Islet of Langerhans (tissue), 1 donor: Measurements from ENCODE around the gene ZNF654.
"Not testable (repeated sequence)": the region's sequence is repeated elsewhere in the genome, so short reads cannot be mapped to it uniquely, and the experiment has no call there.

Experiments used
- FAIRE-seq: peaks from one replicate; lab custom pipeline; 2011; peaks lifted over from hg19 to GRCh38; lab: Jason Lieb, UNC

Gene ZNF654

DNA sequence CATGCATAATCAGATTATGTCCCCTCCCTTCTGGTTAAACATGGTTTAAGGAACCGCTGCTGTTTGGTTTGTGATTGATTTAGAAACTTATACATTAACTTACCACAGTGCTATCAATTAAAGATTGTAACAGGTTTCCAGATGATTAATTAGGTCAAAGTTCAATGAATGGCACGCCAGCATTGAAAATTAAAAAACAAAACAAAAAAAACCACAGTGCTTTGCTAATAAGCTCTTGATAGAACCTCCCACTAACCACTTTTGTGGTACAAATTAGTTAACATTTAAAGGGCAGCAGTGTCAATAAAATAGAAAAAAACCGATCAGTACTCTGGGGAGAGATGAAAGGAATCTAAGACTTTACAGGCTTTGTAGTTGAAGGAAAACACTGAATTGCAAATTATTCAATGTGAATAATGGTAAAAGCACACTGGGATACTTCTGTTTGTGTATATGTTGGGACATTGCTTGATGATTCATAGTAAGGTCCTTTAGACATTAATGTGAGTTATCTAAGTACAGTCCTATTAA is 83.1 kb downstream of the ZNF654 start:
- no peak for FAIRE-seq

DNA sequence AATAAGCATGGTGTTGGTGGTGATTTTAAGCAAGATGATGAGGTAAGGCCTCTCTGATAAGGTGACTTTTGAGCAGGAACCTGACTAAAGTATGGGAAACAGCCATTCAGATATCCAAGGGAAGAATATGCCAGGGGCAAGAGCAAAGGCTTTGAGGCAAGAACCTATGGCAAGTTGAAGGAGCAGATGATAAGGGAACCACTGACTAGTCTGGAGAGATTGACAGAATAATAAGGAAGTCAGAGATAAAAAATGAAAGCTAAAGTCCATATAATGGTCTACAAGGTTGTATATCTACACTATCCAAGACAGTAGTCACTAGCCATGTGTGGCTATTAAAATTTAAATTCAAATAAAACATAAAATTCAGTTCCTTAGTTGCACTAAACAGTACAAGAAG is 88.2 kb downstream of the ZNF654 start:
- FAIRE-seq, result no peak

- FAIRE-seq, result no peak
Observed at GRCh38 chr3:88148651-88149050, 89.6 kb downstream of the ZNF654 start.

GRCh38 chr3:88149101-88149508 is 90.0 kb downstream of the ZNF654 start:
- no peak for FAIRE-seq

DNA sequence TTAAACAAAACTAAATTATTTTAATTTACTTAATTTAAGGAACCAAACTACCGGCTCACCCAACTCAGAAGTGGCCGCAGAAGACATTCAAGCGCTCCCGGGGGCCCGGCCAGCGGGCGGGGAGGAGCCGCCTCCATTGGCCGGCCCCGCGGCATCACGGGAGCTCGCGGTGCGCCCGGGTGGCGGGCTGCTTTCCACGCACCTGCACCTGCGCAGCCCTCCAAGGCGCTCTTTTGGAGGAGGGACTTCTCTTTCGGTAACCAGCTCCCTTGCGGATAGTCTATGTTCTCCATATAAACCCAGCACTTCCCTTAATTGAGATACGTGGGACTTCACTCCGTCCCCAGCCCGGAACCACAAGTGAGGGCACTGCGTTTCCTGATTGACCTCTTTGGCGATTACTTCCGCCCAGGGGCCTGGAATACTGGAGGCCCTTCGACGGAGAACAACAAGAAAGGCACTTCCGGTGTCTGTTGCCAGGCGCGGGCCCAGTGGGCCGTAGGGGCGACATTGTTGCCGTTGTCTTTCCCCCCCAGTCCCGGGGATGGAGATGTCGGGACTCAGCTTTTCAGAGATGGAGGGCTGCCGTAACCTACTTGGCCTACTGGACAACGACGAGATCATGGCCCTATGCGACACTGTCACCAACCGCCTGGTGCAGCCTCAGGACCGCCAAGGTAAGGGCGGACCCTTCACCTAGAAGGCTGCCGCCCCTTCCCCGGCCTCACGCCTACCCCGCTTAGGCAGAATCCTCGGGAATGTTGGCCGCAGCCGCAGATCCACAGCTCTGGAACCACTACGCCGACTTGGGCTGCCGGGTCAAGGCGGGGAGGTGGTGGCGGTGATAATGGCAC is 90.7 kb downstream of the ZNF654 start, which contains the start of gene C3orf38:
Gene C3orf38, plus strand, starts transcription at position 451 of the 854 bp plus-strand sequence. Its CDS starts 94 bp downstream, at position 545.
- no peak for FAIRE-seq

DNA sequence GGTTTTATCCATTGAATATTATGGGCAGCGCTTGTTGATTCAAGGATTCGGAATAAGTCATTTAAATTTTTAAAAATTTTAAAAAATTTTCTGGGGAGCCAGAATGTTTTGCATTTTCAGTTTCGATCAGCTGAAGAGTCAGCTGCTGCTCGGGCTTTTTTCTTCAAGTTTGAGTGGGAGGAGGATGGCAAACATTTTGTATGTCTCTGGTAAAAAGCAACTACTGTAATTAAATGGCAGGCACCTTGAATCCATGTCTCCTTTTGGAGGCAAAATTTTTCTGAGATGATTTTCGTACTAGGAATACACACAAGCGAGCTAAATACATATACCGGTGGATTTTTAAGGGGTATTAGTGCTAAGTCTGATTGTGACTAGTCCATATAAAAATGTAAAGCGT is 91.3 kb downstream of the ZNF654 start:
- FAIRE-seq, result no peak

- peak; percentile 61 for FAIRE-seq
Observed at GRCh38 chr3:88150806-88151205, 91.8 kb downstream of the ZNF654 start.

GRCh38 chr3:88151358-88151757 is 92.3 kb downstream of the ZNF654 start:
- no peak for FAIRE-seq

DNA sequence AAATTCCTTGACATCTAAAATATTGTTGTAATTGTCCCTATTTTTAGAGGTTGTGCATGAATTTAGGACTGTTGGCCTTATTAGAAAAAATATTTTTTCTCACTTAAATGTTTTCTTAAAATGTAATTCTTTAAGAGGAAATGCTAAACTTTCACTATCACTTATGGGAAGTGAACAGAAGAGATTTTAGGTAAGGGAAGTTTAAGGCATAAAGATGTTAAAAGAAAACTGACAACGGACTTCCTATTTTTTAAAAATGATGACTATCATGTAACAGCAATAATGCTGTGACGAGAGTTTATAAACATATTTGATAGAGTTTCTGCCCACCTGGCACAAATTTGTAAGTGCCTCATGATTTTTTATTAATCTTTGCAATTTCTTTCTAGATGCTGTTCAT is 93.8 kb downstream of the ZNF654 start:
- FAIRE-seq, result no peak

- no peak for FAIRE-seq
Observed at GRCh38 chr3:88166419-88166971, 107.4 kb downstream of the ZNF654 start.

DNA sequence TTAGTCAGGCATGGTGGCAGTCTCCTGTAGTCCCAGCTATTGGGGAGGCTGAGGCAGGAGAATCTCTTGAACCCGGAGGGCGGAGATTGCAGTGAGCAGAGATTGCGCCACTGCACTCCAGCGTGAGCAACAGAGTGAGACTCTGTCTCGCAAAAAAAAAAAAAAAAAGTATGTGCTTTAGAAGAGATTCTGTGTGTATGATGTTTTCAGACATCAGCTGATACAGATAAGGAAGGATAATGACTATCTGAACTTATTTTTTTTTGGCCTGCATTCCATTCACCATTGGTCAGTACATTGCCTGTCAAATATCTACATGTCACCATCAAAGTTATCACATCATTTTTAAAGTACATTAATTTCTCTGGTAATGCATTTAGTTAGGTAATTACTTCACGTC is 108.1 kb downstream of the ZNF654 start:
- FAIRE-seq, result no peak

DNA sequence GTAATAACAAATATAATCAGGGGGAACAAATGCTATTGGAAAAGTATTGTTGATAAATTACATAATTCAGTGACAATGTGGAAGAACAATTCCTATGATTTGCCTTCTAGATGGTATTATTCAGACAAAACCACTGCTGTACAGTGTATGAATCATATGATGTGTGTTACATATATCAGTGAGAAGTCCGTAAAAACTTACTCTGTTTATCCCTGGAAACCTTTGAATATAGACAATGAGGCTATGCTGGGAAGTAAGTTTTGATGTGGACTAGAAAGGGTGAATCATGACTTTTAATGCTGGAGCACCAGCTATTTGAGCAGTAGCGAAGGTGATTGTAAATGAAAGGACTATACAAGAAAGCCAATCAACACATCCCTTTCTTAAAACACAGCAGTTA is 108.6 kb downstream of the ZNF654 start:
- no peak for FAIRE-seq

GRCh38 chr3:88168171-88168570 is 109.1 kb downstream of the ZNF654 start:
- no peak for FAIRE-seq

DNA sequence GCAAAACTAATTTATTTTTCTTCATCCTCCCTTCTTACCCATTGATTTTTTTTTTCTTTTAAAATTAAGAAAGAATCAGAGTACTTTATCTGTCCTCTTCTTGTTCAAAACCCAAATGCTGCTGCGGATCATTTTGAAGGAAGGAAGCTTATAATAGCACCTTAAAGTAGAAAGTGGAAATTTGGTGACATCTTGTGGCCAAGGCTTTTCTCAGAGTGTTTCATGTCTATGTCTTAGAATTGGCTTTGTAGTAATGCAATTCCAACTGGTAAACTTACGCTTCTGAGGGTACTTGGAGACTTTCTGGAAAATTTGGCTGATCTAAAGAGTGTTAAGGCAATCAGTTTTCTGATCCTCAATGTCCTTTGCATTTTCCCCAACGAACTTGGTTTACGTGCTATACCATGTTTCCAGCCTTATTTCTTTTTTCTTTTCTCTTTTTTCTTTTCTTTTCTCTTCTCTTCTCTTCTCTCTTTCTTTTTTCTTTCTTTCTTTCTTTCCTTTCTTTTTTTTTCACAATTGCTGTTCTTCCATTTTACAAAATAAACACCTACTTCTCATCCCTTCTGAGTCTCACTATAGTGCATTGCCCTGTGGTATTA is 121.4 kb downstream of the ZNF654 start:
- FAIRE-seq, result peak; percentile 24

DNA sequence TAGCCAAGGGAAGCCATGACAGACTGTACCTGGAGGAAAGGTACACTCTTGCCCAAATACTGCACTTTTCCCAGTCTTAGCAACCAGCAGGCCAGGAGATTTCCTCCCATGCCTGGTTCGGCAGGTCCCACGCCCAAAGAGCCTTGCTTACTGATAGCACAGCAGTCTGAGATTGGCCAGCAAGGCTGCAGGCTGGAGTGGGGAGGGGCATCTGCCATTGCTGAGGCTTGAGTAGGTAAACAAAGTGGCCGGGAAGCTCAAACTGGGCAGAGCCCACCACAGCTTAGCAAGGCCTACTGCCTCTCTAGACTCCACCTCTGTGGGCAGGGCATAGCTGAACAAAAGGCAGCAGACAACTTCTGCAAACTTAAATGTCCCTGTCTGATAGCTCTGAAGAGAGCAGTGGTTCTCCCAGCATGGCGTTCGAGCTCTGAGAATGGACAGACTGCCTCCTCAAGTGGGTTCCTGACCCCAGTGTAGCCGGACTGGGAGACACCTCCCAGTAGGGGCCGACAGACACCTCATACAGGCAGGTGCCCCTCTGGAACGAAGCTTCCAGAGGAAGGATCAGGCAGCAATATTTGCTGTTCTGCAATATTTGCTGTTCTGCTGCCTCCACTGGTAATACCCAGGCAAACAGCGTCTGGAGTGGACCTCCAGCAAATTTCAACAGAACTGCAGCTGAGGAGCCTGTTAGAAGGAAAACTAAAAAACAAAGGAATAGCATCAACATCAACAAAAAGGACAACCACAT is 123.3 kb downstream of the ZNF654 start:
- FAIRE-seq, result not testable (repeated sequence)

DNA sequence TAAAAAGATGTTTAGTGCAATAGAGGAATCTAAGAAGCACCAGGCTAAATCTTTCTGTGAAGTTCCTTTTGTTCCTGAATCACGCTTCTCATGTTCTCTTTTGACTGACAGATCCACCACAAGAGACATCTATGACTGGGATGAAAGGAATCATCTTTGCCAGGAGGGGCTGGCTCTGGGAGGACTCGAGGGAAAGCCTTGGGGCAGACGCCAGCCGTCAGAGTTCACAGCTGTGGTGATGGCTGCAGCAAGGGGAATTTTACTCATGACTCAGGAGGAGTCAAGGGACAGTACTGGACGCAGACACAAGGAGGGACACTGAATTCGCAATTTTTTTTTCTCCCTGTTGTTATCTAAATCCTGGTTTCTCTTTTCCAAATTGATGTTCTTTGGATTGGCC is 129.4 kb downstream of the ZNF654 start:
- FAIRE-seq, result no peak

- FAIRE-seq, result no peak
Observed at GRCh38 chr3:88189361-88189810, 130.3 kb downstream of the ZNF654 start.

DNA sequence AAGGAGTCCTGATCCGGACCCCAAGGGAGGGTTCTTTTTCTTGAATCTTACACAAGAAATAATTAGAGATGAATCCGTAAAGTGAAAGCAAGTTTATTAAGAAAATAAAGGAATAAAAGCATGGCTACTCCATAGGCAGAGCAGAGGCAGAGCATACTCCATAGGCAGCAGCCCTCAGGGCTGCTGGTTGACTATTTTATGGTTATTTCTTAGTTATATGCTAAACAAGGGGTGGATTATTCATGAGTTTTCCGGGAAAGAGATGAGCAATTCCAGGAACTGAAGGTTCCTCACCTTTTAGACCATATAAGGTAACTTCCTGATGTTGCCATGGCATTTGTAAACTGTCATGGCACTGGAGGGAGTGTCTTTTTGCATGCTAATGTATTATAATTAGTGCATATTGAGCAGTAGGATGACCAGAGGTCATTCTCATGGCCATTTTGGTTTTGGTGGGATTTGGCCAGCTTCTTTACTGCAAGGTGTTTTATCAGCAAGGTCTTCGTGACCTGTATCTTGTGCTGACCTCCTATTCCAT is 132.9 kb downstream of the ZNF654 start:
- FAIRE-seq, result no peak

- no peak for FAIRE-seq
Observed at GRCh38 chr3:88192631-88193030, 133.6 kb downstream of the ZNF654 start.
